Stimulated activated CD8-positive, alpha-beta memory T cell treated with anti-CD3 and anti-CD28 coated beads, Interleukin-2, amount 100 ng/mL, for 48 hours (primary cell): ENCODE data around the gene HMOX1.

Source experiments
- DNase-seq, 2 donors: peaks; one replicate each; pipeline ENCODE4 v3.0.0-alpha.2; 2020; ENCODE audit warnings: low read depth in 2 of 2

Gene HMOX1

DNA sequence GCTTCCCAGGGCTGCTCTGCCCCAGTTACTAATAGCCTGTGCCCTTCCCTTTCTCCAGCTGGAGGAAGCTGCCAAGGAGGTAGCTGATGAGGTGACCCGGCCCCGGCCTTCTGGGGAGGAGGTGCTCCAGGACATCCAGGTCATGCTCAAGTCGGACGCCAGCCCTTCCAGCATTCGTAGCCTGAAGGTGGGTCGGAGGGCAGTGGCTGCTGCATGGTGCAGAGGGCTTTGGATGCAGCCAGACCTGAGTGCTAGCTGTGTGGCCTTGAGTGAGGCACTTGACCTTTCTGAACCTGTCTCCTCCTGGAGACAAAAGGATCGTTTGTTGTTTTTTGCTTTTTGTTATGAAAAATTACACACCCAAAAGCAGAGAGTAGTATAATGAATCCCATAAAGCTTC is 22.5 kb downstream of the HMOX1 start:
- no peak for DNase-seq

- DNase-seq: no peak
Measured at GRCh38 chr22:35404176-35404575, 23.3 kb downstream of the HMOX1 start.

DNA sequence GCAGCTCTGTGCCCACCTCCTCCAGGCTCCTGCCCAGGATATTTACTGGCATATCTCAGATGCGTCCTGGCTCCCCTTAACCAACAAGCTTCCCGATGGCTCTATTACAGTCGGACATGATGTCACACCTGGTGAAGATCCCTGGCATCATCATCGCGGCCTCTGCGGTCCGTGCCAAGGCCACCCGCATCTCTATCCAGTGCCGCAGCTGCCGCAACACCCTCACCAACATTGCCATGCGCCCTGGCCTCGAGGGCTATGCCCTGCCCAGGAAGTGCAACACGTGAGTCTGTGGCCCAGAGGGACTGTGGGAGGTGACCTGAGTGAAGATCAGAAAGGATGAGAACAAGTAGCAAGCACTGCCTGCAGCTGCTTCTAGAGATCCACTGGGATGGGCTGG is 25.5 kb downstream of the HMOX1 start:
- DNase-seq: no peak

GRCh38 chr22:35407362-35407761 is 26.5 kb downstream of the HMOX1 start:
- DNase-seq: no peak

DNA sequence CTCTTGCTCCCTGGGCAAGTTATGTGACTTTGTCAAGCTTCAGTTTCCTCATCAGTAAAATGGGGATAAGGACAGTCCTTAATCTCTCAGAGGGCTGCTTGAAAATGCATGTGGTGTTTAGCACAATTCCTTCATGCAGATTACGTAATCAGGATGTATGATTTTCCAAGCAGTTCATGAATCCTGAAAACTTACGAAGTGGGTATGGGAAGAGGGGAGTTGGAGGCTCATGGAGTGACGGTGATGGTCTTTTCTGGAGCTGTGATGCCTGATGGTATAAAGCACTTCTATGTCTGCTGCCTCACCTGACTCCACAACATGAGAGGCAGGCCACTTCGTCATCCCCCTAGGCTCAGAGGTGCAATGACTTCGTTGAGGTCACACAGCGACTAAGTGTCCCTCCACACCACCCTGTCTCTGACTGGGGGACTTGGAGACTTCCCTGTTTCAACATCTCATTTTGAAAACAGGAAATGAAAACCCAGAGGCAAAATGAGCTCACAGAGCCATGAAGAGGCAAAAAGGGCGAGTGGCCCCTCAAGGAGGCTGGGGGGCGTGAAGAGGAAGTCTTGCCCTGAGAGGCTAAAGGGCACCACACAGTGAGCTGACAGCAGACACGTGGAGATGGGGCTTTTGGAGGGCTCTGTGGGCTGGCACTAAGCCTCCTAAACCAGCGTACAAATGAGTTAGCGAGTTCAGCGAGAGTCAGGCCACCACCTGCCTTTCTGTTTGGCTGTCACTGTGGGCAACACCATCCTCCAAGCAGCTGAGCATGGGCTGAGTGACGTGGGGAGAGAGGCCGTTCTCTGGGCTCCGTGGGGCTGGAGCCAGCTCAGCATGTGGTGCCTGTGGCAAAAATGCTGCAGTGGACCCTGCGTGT is 29.1 kb downstream of the HMOX1 start:
- peak in 1 of 2 donors; percentile 8 for DNase-seq

DNA sequence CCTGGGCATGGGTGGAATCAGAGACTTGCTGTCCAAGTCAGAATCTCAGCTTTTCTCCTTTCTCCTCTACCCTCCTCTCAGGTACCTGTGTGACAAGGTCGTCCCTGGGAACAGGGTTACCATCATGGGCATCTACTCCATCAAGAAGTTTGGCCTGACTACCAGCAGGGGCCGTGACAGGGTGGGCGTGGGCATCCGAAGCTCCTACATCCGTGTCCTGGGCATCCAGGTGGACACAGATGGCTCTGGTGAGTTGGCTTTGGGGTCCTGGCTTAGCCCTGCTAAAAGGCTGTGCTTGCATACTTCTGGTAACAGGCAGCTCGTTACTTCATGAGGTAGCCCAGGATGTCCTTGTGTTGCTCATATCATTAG is 29.8 kb downstream of the HMOX1 start:
- no peak for DNase-seq

- DNase-seq: no peak
Measured at GRCh38 chr22:35411102-35411501, 30.2 kb downstream of the HMOX1 start.

DNA sequence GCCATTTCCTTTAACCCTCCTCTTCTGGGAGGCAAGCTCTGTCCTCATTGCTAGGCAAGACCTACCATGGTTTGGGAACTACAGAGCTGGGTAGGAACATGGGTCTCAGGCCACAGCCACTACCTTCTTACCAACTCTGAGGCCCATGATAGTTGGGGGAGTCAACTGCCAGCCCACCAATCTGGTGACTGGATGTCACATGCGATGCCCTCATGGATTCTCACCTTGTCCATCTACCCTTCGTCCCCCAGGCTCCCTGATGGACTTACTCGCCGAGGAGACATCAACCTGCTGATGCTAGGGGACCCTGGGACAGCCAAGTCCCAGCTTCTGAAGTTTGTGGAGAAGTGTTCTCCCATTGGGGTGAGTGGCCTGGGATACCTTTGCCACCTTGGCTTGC is 32.7 kb downstream of the HMOX1 start:
- DNase-seq: no peak

DNA sequence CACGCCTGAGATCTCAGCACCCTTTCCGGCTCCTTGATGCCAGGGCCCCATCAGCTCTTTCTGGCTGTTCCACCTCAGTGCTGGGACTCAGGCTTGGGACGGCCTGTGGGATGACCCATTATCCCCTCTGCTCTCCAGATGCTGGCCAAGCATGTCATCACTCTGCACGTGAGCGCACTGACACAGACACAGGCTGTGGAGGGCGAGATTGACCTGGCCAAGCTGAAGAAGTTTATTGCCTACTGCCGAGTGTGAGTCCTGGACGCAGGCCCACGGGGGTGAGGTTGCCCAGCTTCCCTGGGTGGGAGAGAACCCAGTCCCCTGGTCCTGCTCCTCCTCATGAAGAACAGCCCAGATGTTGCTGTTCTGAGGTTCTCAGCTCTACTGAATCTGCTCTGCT is 36.7 kb downstream of the HMOX1 start:
- no peak for DNase-seq

DNA sequence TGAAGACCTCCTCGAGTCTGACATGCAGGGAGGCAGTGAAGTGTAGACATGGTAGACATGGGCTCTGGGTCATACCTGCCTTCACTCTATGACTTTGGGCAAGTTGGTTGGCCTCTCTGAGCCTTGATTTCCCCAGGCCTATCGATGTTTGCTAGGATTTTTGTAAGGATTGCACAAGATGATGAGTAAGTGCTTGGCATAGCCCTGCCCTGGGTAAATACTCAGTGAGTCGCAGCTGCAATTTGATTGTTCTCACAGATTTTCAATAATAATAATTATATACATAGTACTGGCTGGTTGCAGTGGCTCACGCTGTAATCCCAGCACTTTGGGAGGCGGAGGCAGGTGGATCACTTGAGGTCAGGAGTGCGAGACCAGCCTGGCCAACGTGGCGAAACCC is 37.2 kb downstream of the HMOX1 start:
- DNase-seq: no peak

- DNase-seq: no peak
Measured at GRCh38 chr22:35418731-35419130, 37.8 kb downstream of the HMOX1 start.

DNA sequence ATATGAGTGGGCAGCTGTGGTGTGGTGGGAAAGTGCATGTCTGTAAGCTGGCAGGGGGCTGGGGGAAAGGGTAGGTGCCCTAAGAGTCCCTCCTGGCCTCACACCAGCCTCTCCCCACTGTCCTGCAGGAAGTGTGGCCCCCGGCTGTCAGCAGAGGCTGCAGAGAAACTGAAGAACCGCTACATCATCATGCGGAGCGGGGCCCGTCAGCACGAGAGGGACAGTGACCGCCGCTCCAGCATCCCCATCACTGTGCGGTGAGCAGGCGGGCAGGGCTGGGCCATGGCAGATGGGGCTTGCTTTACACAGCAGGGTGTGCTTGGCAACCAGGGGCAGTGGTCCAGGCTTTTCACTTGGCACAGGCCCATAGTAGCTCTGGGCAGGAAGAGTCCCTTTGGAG is 38.9 kb downstream of the HMOX1 start:
- DNase-seq: no peak

- no peak for DNase-seq
Measured at GRCh38 chr22:35421121-35421520, 40.2 kb downstream of the HMOX1 start.

- DNase-seq: no peak
Measured at GRCh38 chr22:35422145-35422544, 41.2 kb downstream of the HMOX1 start.

GRCh38 chr22:35422936-35423335 is 42.0 kb downstream of the HMOX1 start:
- DNase-seq: no peak

DNA sequence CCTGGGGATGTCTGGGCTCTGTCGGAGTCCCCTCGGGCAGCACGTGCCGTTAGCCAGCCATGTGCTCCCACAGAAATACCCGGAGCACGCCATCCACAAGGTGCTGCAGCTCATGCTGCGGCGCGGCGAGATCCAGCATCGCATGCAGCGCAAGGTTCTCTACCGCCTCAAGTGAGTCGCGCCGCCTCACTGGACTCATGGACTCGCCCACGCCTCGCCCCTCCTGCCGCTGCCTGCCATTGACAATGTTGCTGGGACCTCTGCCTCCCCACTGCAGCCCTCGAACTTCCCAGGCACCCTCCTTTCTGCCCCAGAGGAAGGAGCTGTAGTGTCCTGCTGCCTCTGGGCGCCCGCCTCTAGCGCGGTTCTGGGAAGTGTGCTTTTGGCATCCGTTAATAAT is 43.2 kb downstream of the HMOX1 start:
- DNase-seq: no peak

DNA sequence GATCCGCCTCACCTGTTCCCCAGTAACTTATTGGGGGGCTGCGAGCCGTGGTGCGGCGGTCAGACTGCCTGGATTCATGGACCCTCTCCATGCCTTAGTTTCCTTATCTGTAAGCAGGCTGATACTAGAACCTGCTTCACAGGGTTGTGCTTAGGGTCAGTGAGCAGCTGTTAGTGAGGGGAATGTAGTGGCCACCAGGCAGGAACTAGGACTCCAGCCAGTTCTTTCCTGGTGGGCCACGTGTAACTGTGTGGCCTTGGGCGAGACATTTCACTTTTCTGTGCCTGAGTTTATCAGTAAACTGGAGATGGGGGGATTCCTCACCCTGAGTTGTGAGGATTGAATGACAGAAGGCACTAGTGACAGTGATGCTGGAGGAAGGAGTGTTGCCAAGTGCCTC is 43.9 kb downstream of the HMOX1 start:
- no peak for DNase-seq

GRCh38 chr22:35425546-35425945 is 44.6 kb downstream of the HMOX1 start:
- no peak for DNase-seq

DNA sequence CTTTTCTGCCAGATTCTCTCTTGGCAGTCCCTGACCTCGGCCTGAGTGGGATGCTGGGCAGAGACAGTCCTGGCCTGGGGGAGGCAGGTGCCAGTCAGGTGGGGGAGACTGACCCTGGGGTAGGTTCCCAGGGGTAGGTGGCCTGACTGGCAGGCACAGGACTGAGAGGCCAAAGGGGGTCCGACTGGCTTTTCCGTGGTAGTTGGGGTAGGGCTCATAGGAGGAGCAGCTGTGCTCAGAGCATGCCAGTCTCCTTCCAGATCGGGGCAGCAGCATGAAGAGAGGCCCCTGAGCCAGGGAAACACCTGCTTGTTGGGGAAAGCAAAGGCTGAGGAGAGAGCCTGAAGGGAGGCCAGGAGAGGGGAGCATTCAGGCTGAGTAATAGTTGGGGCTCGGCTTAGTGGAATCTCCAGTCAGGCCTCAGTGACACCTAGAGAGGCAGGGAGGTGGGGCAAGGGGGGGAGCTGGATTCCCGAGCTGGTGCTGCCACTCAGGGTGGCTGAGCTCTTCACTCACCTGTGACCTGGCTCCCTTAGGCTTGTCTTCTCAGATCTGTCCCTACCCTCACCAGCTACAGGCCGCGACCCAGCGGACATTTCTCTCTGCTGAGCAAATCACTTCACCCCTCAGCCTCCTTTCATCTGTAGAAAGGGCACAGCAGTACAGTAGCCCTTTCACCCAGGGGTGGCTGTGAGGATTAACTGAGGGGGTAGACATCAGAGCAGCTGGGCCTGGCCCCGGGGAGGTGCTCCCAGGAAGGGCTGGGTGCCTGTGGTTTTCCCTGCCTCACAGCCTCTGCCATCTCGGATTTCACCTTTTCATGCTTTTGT is 45.3 kb downstream of the HMOX1 start:
- no peak for DNase-seq

DNA sequence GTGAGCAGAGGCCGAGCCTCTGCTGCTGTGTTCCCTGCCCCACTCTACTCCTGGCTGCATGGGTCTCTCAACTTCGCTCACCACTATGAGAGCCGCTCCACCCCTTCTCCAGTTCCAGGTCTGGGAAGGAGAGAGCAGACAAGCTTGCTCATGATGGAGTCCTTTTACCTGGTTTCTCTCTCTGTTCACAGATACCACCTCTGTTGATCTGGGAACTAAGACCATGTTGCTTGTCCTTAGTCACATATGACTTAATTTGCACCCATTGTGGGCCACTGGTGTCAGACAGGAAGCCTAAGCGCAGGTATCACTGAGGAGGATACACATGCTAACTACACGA is 45.9 kb downstream of the HMOX1 start:
- no peak for DNase-seq

- DNase-seq: peak; percentile 51 to 62
Measured at GRCh38 chr22:35430897-35431322, 50.0 kb downstream of the HMOX1 start.

- no peak for DNase-seq
Measured at GRCh38 chr22:35431483-35432227, 50.8 kb downstream of the HMOX1 start.
